ENCODE measurements around the gene MBOAT1.

Gene MBOAT1

DNA sequence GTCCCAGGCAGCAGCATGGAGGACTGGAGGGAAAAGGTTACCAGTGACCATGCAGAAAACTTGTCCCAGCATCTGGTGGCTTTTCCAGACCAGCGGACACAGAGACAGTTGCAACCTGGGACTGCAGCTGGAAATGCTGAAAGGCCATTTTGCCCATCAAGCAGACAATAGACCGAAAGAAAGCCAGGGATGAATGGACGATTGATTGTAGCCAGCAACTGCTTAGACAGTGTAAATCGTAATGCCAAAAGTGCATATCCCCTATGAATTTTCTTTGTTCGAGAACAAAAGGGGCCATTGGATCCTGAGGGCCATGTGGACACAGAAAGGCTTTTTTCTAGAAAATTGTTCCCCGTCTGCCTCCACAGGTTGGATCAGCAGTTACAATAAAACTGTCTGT lies 115.7 kb downstream of the MBOAT1 start (continued):
- no peak for TF ChIP-seq ZNF416 (tag by site-specific recombination; IDR thresholded peaks at IDR 0.05)

DNA sequence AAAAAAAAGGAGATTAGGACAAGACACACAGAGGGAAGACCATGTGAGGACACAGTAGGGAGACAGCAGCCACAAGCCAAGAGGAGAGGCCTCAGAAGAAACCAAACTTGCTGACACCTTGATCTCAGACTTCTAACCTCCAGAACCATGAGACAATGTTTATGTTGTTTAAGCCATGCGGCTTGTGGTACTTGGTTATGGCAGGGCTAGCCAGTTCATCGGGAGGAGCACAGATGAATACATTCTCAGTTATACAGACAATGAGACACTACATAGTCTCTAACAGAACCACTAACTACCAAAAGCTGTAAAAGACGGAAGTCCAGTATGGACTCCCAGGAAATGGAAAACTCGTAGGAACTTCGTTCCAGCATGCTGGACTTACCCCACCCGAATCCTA lies 116.8 kb downstream of the MBOAT1 start:
- Histone ChIP-seq H3K27ac (ENCODE audit: extremely low read depth, low read depth, low read length) (no peak overlapping the region), H3K4me1 (ENCODE audit: control insufficient read depth, insufficient read depth, low read length) (no peaks in the 10 kb centered on the region), H3K36me3 (ENCODE audit: control insufficient read depth in 2 of 2, insufficient read depth in 1 of 2, low read length in 2 of 2) (no peaks in the 10 kb centered on the region), H3K4me3 (ENCODE audit: low read depth, low read length) (no peak overlapping the region), H3K9me3 (ENCODE audit: control insufficient read depth, insufficient read depth, low read depth, low read length) (no peaks in the 10 kb centered on the region)
- TF ChIP-seq ZNF433 (tag by site-specific recombination; IDR thresholded peaks at IDR 0.05; ENCODE audit: low read depth) (no peak), YY2 (tag by site-specific recombination; IDR thresholded peaks at IDR 0.05) (no peak), ZNF521 (tag by site-specific recombination; IDR thresholded peaks at IDR 0.05) (no peak)
- TF ChIP-seq, protein P1, sequence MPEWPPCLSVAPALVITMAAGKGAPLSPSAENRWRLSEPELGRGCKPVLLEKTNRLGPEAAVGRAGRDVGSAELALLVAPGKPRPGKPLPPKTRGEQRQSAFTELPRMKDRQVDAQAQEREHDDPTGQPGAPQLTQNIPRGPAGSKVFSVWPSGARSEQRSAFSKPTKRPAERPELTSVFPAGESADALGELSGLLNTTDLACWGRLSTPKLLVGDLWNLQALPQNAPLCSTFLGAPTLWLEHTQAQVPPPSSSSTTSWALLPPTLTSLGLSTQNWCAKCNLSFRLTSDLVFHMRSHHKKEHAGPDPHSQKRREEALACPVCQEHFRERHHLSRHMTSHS (tag by site-specific recombination; IDR thresholded peaks at IDR 0.05): no peak
- POLR2A ChIA-PET: no interaction called here
- CTCF ChIA-PET: interaction anchor here (10.1 kb wide), 1 partner anchor 32 kb away, joined by 153 read pairs; no protein-coding TSS in a partner anchor

DNA sequence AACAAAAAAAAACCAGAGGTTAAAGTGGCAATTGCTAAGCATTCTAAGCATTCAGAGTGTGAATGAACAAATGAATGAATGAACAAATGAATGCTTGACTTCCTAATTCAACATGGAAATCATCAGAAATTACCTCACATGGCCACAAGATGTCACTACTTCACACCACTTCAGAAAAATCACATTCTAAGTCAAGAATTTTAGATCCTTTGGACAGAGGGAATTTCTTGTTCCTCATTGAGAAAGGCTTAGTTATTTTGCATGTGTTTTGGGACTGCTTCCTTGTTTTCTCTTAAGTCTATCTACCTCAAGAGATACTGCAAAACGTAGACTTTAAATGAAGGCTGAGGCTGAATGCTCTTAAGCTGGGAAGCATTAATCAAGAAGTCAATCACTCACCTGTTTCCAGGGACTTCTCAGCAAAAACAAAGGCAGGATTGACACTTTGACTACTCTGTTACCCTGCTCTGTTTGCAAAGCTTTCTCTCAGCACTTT lies 120.2 kb downstream of the MBOAT1 start:
- CTCF ChIA-PET: interaction anchor here (0.5 to 10.1 kb wide), 27 partner anchors 13 to 1744 kb away, joined by 3 to 153 read pairs (median 3); no protein-coding TSS in a partner anchor
- no peaks in the 10 kb centered on the region for H3K9me3 ChIP-seq (ENCODE audit: control insufficient read depth, insufficient read depth, low read depth, low read length)
- TF ChIP-seq ZSCAN23 (tag by site-specific recombination; IDR thresholded peaks at IDR 0.05) (no peak), GLIS1 (tag by site-specific recombination; IDR thresholded peaks at IDR 0.05) (no peak), ZNF19 (tag by site-specific recombination; IDR thresholded peaks at IDR 0.05; ENCODE audit: low read depth) (no peak), ZNF24 (tag by site-specific recombination; IDR thresholded peaks at IDR 0.05) (peak; percentile 99), ZNF155 (tag by site-specific recombination; IDR thresholded peaks at IDR 0.05) (no peak), ZNF2 (tag by site-specific recombination; IDR thresholded peaks at IDR 0.05) (0 out of 2 replicates have a peak, but pooled peaks have one; percentile 21), ZBTB49 (tag by site-specific recombination; IDR thresholded peaks at IDR 0.05; ENCODE audit: low read depth) (no peak), ATF2 (tag by site-specific recombination; IDR thresholded peaks at IDR 0.05; ENCODE audit: low read depth) (no peak), CTCF (tag by site-specific recombination; IDR thresholded peaks at IDR 0.05) (no peak; the same call in 1 of the 2 replicates), ZNF184 (tag by site-specific recombination; IDR thresholded peaks at IDR 0.05) (no peak), BCL6B (tag by site-specific recombination; IDR thresholded peaks at IDR 0.05) (no peak), ZNF654 (tag by site-specific recombination; IDR thresholded peaks at IDR 0.05; ENCODE audit: low read depth) (peak; percentile 94), FEZF1 (tag by site-specific recombination; IDR thresholded peaks at IDR 0.05) (no peak)
- TF ChIP-seq, protein P2, sequence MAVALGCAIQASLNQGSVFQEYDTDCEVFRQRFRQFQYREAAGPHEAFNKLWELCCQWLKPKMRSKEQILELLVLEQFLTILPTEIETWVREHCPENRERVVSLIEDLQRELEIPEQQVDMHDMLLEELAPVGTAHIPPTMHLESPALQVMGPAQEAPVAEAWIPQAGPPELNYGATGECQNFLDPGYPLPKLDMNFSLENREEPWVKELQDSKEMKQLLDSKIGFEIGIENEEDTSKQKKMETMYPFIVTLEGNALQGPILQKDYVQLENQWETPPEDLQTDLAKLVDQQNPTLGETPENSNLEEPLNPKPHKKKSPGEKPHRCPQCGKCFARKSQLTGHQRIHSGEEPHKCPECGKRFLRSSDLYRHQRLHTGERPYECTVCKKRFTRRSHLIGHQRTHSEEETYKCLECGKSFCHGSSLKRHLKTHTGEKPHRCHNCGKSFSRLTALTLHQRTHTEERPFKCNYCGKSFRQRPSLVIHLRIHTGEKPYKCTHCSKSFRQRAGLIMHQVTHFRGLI (tag by site-specific recombination; IDR thresholded peaks at IDR 0.05): no peak
- H3K4me3 ChIP-seq (ENCODE audit: low read depth, low read length): no peak overlapping the region
- POLR2A ChIA-PET: no interaction called here
- no peak overlapping the region for H3K27ac ChIP-seq (ENCODE audit: extremely low read depth, low read depth, low read length)
- no peaks in the 10 kb centered on the region for H3K4me1 ChIP-seq (ENCODE audit: control insufficient read depth, insufficient read depth, low read length)
- no peaks in the 10 kb centered on the region for H3K36me3 ChIP-seq (ENCODE audit: control insufficient read depth in 2 of 2, insufficient read depth in 1 of 2, low read length in 2 of 2)

Measured in HEK293 (cell line).